ENCODE data around the gene DZIP1. TPM values are rescaled to one million over a fixed set of nuclear protein-coding genes. Genes with fewer than 3 reads are reported as not detected.

DZIP1 gene
- total and polyA plus RNA-seq, 12 donors = 6.7 to 16.7 (median 9.9) TPM

- 55 to 72% (median 58%) methylated on average over 8 to 12 of the region's 12 CpGs for WGBS, 4 donors
- Histone ChIP-seq H3K27me3 (no peaks in the 10 kb centered on the region), H3K4me3 (no peak overlapping the region), H3K4me1 (replicated peaks in 1 of 2) (peaks cover 4 to 5% of the 10 kb centered on the region in 2 donors), H3K9me3 (replicated peaks in 1 of 3) (no peaks in the 10 kb centered on the region), H3K36me3 (replicated peaks in 1 of 2) (no peaks in the 10 kb centered on the region), H3K27ac (peak overlapping the region in 2 of 5 donors; percentile 9 to 28)
- intact Hi-C loops (cut with DNase I) = no loop called here
- DNase-seq = peak in 6 of 7 donors; percentile 45 to 78 (median 68)
- no peak for TF ChIP-seq POLR2A (IDR thresholded peaks at IDR 0.05)
- TF ChIP-seq CTCF (IDR thresholded peaks at IDR 0.05) = no peak
These were observed 40.5 kb downstream of the DZIP1 start for GRCh38 chr13:95603887-95604555.

- no peak for DNase-seq
- intact Hi-C loops (cut with DNase I) = no loop called here
- Histone ChIP-seq H3K27ac (no peak overlapping the region), H3K36me3 (replicated peaks in 1 of 2) (no peaks in the 10 kb centered on the region), H3K9me3 (replicated peaks in 1 of 3) (no peaks in the 10 kb centered on the region), H3K27me3 (no peaks in the 10 kb centered on the region), H3K4me1 (replicated peaks in 1 of 2) (peaks cover 0 to 4% of the 10 kb centered on the region in 2 donors), H3K4me3 (no peak overlapping the region)
- 88 to 94% (median 92%) methylated on average over 6 of the region's 6 CpGs for WGBS, 4 donors
- TF ChIP-seq POLR2A (IDR thresholded peaks at IDR 0.05) (no peak), CTCF (IDR thresholded peaks at IDR 0.05) (no peak)
These were observed 42.6 kb downstream of the DZIP1 start for GRCh38 chr13:95601906-95602305.

- TF ChIP-seq CTCF (IDR thresholded peaks at IDR 0.05) = no peak
- no peak for TF ChIP-seq POLR2A (IDR thresholded peaks at IDR 0.05)
- 67 to 92% (median 77%) methylated on average over 2 of the region's 2 CpGs for WGBS, 4 donors
- DNase-seq = no peak
- no peaks in the 10 kb centered on the region for H3K27me3 ChIP-seq
- H3K27ac ChIP-seq = no peak overlapping the region
- no peaks in the 10 kb centered on the region for H3K36me3 ChIP-seq (replicated peaks in 1 of 2)
- H3K4me1 ChIP-seq (replicated peaks in 1 of 2) = peaks cover 0 to 4% of the 10 kb centered on the region in 2 donors
- no peak overlapping the region for H3K4me3 ChIP-seq
- intact Hi-C loops (cut with DNase I) = no loop called here
- no peaks in the 10 kb centered on the region for H3K9me3 ChIP-seq (replicated peaks in 1 of 3)
These were observed 43.3 kb downstream of the DZIP1 start for GRCh38 chr13:95601216-95601615.

GRCh38 chr13:95596701-95597100, 47.8 kb downstream of the DZIP1 start:
- no peaks in the 10 kb centered on the region for H3K27me3 ChIP-seq
- H3K36me3 ChIP-seq (replicated peaks in 1 of 2) = no peaks in the 10 kb centered on the region
- 62 to 100% (median 83%) methylated on average over 1 of the region's 1 CpG for WGBS, 4 donors
- no peaks in the 10 kb centered on the region for H3K4me1 ChIP-seq (replicated peaks in 1 of 2)
- no peak for TF ChIP-seq POLR2A (IDR thresholded peaks at IDR 0.05)
- TF ChIP-seq CTCF (IDR thresholded peaks at IDR 0.05) = no peak
- intact Hi-C loops (cut with DNase I) = no loop called here
- H3K9me3 ChIP-seq (replicated peaks in 1 of 3) = no peaks in the 10 kb centered on the region
- H3K27ac ChIP-seq = no peak overlapping the region
- DNase-seq = no peak
- H3K4me3 ChIP-seq = no peak overlapping the region

All from adrenal gland (tissue), 12 donors.